Mesothelial cell of epicardium (in vitro differentiated cells): ENCODE measurements around the gene NT5E. TPM values are rescaled to one million over a fixed set of nuclear protein-coding genes. Genes with fewer than 3 reads are reported as not detected.

Experiments
- DNase-seq, 2 experiments: peaks; one replicate each; pipeline ENCODE4 v3.0.0; 2021; ENCODE audit warnings: low spot score in 2 of 2; ENCODE audit not compliant: unreplicated experiment in 2 of 2
- H3K27ac Mint-ChIP-seq: 2 replicates; pipeline ENCODE4 v1.8.0; 2021; ENCODE audit warnings: mixed read lengths
- H3K27me3 Mint-ChIP-seq: 2 replicates; pipeline ENCODE4 v1.8.0; 2021; ENCODE audit warnings: low read depth, mixed read lengths
- H3K36me3 Mint-ChIP-seq: 2 replicates; pipeline ENCODE4 v1.8.0; 2021; ENCODE audit warnings: mixed read lengths
- H3K4me1 Mint-ChIP-seq: 2 replicates; pipeline ENCODE4 v1.8.0; 2021; ENCODE audit warnings: mixed read lengths
- H3K4me3 Mint-ChIP-seq: 2 replicates; pipeline ENCODE4 v1.8.0; 2021; ENCODE audit warnings: mild to moderate bottlenecking, moderate library complexity, mixed read lengths
- H3K9me3 Mint-ChIP-seq: 2 replicates; pipeline ENCODE4 v1.8.0; 2021; ENCODE audit warnings: mixed read lengths
- total RNA-seq: library from RNA; stranded (reverse); gene quantifications from 3 replicates; pipeline ENCODE4 v1.2.1, GENCODE V29; 2021
- TF ChIP-seq, protein P1 (sequence below): fragments of 200-600 bp; sonication (generic); IDR thresholded peaks from one replicate; pipeline ENCODE4 v1.5.0; 2021; ENCODE audit warnings: antibody characterized with exemption; ENCODE audit not compliant: unreplicated experiment

Gene NT5E
- 0.23 to 0.38 TPM (median 0.25 TPM) in 3 replicates for total RNA-seq

DNA sequence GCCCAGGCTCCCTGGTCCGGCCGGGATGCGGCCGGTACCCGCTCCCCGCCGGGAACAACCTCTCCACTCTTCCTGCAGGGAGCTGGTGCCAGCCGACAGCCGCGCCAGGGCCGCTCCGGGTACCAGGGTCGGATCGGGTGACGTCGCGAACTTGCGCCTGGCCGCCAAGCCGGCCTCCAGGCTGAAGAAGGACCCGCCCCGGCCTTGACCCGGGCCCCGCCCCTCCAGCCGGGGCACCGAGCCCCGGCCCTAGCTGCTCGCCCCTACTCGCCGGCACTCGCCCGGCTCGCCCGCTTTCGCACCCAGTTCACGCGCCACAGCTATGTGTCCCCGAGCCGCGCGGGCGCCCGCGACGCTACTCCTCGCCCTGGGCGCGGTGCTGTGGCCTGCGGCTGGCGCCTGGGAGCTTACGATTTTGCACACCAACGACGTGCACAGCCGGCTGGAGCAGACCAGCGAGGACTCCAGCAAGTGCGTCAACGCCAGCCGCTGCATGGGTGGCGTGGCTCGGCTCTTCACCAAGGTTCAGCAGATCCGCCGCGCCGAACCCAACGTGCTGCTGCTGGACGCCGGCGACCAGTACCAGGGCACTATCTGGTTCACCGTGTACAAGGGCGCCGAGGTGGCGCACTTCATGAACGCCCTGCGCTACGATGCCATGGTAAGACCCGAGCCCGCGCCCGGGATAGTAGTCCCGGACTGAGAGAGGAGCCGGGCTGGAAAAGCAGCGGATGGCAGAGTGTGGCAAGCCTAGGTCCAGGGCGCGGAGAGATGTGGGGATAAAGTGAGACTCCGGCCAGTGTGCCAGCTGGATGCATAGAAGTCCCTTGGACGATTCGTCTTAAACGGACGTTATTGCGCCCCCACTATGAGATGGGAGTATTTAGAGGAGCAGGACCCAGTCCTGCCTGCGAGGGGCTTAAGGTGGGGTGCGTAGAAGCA lies at the start of gene NT5E:
TSS of gene NT5E (plus strand) at position 266 of the 942 bp plus-strand sequence. CDS start at position 323, 57 bp downstream.
- TF ChIP-seq, protein P1, sequence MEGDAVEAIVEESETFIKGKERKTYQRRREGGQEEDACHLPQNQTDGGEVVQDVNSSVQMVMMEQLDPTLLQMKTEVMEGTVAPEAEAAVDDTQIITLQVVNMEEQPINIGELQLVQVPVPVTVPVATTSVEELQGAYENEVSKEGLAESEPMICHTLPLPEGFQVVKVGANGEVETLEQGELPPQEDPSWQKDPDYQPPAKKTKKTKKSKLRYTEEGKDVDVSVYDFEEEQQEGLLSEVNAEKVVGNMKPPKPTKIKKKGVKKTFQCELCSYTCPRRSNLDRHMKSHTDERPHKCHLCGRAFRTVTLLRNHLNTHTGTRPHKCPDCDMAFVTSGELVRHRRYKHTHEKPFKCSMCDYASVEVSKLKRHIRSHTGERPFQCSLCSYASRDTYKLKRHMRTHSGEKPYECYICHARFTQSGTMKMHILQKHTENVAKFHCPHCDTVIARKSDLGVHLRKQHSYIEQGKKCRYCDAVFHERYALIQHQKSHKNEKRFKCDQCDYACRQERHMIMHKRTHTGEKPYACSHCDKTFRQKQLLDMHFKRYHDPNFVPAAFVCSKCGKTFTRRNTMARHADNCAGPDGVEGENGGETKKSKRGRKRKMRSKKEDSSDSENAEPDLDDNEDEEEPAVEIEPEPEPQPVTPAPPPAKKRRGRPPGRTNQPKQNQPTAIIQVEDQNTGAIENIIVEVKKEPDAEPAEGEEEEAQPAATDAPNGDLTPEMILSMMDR, result no peak
- Mint-ChIP-seq H3K9me3 (no peaks in the 10 kb centered on the region), H3K36me3 (no peaks in the 10 kb centered on the region), H3K4me1 (peaks cover 12% of the 10 kb centered on the region), H3K27me3 (peaks cover 93% of the 10 kb centered on the region), H3K27ac (peak within 1 kb of the TSS; percentile 44), H3K4me3 (peak within 1 kb of the TSS; percentile 68)
- peak in 1 of 2 experiments; percentile 46 for DNase-seq

DNA sequence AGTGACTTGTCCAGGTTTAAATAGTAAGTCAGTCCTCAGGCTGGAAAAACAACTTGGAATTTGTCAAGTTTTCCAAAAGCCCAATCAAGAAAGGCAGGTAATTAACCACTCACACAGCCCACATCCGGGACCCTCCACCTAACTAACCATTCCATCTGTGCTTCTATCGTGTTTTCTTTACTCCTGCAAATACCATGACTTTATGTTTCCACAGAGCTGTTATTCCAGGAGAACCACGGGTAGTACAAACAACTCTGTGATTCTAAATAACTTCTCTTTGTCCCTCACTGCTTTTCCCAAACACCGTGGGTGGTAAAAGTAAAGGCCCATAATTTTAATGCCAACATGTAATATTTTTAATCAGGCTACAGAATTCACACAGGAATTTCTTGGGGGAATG lies 49.6 kb upstream of the NT5E start:
- Mint-ChIP-seq H3K27ac (no peak overlapping the region), H3K9me3 (peaks cover 13% of the 10 kb centered on the region), H3K4me1 (no peaks in the 10 kb centered on the region), H3K36me3 (no peaks in the 10 kb centered on the region), H3K27me3 (no peaks in the 10 kb centered on the region), H3K4me3 (no peak overlapping the region)
- no peak for DNase-seq
- TF ChIP-seq, protein P1, result no peak

DNA sequence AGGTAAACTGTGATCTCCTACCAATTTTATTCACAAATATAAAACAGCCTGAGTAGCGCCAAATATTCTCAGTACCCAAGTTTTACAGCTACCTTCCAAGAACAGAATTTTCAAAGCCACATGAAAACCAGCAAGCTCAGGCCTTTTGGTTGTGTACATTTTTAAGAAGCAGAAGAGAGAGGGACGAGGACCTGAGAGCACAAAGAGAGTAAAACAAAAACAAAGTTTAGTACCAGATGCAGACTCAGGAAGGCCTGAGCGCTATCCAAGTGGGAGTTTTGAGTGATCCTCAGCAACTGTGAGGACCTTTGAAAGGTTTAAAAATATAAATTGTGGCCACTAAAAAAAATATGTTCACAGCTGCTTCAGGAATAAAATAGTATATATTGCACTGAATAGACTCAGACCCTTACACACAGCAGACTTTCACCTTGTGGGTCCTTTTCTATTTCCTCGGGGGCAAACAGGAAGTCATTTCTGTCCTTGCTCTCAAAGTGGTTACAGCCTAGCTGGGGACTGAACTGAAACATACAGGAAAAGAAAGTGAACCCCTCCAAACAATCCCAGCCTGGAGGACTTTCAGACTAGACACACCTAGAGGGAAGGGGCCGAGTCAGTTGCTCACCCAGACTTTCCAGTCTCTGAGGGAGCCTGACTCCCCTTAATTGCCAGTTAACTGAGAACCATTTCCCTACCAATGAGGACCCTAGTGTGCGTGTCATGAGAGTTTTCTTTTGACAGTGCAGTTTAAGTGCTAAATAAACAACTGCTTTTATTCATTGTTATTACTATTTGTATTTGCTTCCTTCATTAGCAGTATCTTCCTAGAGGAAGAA lies 48.5 kb upstream of the NT5E start:
- no peaks in the 10 kb centered on the region for H3K36me3 Mint-ChIP-seq
- TF ChIP-seq, protein P1, result no peak
- H3K4me3 Mint-ChIP-seq, result no peak overlapping the region
- no peaks in the 10 kb centered on the region for H3K27me3 Mint-ChIP-seq
- H3K4me1 Mint-ChIP-seq, result no peaks in the 10 kb centered on the region
- peaks cover 12% of the 10 kb centered on the region for H3K9me3 Mint-ChIP-seq
- no peak for DNase-seq
- no peak overlapping the region for H3K27ac Mint-ChIP-seq

DNA sequence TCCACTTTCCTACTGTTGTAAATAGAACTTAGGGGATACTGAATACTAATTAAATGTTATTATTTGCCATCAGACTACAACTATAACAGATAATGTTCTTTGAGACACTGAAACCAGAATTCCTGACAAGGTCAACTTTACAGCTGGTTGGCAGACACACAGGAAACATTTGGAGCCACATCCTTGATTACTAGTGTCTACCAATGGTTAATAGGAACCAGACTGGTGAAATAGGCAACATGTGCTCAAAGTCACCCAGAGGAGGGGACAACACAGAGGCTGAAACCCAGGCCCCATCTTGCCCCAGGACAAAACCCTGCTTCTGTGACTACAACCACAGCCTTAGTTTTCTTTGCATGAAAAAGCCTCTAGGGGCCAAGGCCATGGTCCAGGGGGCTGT lies 47.8 kb upstream of the NT5E start:
- no peak overlapping the region for H3K4me3 Mint-ChIP-seq
- no peak for DNase-seq
- TF ChIP-seq, protein P1, result no peak
- H3K27me3 Mint-ChIP-seq, result no peaks in the 10 kb centered on the region
- H3K27ac Mint-ChIP-seq, result no peak overlapping the region
- peaks cover 7% of the 10 kb centered on the region for H3K9me3 Mint-ChIP-seq
- H3K4me1 Mint-ChIP-seq, result no peaks in the 10 kb centered on the region
- no peaks in the 10 kb centered on the region for H3K36me3 Mint-ChIP-seq

DNA sequence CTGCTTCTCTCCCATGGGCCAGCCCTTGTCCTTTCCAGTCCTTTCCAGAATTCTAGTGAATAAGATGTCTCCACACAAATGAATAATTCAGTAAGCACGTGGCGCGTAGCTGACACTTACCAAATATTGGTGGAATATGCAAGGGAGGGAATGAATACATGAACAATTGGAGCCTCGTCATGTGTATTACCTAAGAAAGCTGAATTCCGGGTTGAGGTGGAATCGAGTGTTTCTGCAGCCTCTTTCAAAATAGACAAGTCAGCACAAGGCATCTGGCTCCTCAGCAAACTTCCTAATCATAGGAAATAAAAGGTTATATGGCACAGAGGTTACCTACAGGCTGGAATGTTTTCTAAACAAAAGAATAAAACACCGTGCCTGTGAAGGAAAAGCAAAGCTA lies 47.0 kb upstream of the NT5E start:
- H3K36me3 Mint-ChIP-seq, result no peaks in the 10 kb centered on the region
- no peaks in the 10 kb centered on the region for H3K4me1 Mint-ChIP-seq
- no peaks in the 10 kb centered on the region for H3K27me3 Mint-ChIP-seq
- no peak overlapping the region for H3K4me3 Mint-ChIP-seq
- H3K9me3 Mint-ChIP-seq, result no peaks in the 10 kb centered on the region
- no peak overlapping the region for H3K27ac Mint-ChIP-seq
- TF ChIP-seq, protein P1, result no peak
- DNase-seq, result no peak
